ENCODE results near the gene LRRC59. TPM values are rescaled to one million over a fixed set of nuclear protein-coding genes. Genes with fewer than 3 reads are reported as not detected.
"Not testable (repeated sequence)": the region's sequence is repeated elsewhere in the genome, so short reads cannot be mapped to it uniquely, and the experiment has no call there.

LRRC59 gene
- total and polyA plus RNA-seq, 8 donors, result 43.6 to 151 (median 54.3) TPM

DNA sequence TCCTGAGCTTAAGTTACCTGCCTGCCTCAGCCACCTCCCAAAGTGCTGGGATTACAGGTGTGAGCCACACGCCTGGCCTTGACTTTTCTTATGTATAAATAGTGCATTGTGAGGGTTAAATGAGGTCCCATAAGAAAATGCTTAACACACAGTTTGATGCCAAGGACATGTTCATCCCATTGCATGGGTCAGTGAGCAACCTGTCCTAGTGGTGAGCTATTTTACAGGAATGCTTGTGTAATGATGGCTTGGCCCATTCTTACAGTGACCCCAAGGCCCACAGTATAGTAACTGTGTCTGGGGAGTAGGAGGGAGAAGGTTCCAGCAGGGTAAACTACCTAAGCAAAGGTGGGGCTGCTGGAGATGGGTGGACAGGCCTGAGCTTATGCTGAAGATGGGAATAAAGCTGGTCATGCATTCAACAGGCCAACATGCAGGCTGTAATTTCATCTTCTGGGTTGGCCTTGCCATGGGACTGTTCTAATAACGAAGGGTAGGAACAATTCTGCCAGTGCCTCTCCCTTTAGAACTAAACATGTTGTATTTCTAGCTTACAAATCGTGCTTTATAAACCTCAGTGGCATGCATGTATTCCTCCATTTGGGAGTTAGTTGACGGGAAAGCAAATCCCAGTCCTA, 34.9 kb upstream of the LRRC59 start:
- intact Hi-C loops (cut with DNase I), result no loop called here
- Histone ChIP-seq H3K9me3 (no peaks in the 10 kb centered on the region), H3K27me3 (no peaks in the 10 kb centered on the region), H3K4me3 (no peak overlapping the region), H3K36me3 (peaks cover 0 to 8% of the 10 kb centered on the region in 2 donors), H3K27ac (no peak overlapping the region), H3K4me1 (peaks cover 0 to 16% of the 10 kb centered on the region in 2 donors)
- DNase-seq (no peak), ATAC-seq (no peak)
- TF ChIP-seq CTCF (IDR thresholded peaks at IDR 0.05), result no peak

- peaks cover 0 to 28% of the 10 kb centered on the region in 2 donors for H3K4me1 ChIP-seq
- no peak for DNase-seq
- intact Hi-C loops (cut with DNase I), result no loop called here
Observed at GRCh38 chr17:50430821-50431618, 33.7 kb upstream of the LRRC59 start.

DNA sequence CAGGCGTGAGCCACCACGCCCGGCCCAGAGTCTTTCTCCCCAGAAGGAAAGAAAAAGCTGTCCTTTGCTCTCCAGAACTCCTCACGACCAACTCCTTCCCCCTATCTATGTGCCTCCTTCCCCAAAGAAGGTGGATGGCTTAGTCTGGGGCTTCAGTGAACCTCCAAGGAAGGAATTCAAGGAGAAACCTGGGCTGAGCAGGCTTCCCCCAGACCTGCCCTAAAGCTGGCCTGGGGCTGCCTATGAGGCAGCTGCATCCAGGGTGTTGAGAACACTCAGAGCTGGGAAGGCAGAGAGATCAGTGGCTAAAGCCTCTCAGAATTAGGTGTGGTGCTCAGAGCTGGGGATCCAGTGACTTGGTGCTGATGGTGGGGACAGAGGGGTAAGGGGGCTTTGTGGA, 32.5 kb upstream of the LRRC59 start:
- no peaks in the 10 kb centered on the region for H3K9me3 ChIP-seq
- intact Hi-C loops (cut with DNase I), result no loop called here
- DNase-seq, result no peak
- no peak overlapping the region for H3K27ac ChIP-seq
- TF ChIP-seq CTCF (IDR thresholded peaks at IDR 0.05), result no peak
- no peaks in the 10 kb centered on the region for H3K27me3 ChIP-seq
- H3K4me3 ChIP-seq, result no peak overlapping the region
- ATAC-seq, result no peak
- no peaks in the 10 kb centered on the region for H3K36me3 ChIP-seq
- peaks cover 6 to 40% of the 10 kb centered on the region in 2 donors for H3K4me1 ChIP-seq

More at GRCh38 chr17:50430821-50431618, 33.7 kb upstream of the LRRC59 start:
- no peak for ATAC-seq
- Histone ChIP-seq H3K9me3 (no peaks in the 10 kb centered on the region), H3K27me3 (no peaks in the 10 kb centered on the region), H3K27ac (no peak overlapping the region), H3K4me3 (no peak overlapping the region), H3K36me3 (no peaks in the 10 kb centered on the region)
- no peak for TF ChIP-seq CTCF (IDR thresholded peaks at IDR 0.05)

DNA sequence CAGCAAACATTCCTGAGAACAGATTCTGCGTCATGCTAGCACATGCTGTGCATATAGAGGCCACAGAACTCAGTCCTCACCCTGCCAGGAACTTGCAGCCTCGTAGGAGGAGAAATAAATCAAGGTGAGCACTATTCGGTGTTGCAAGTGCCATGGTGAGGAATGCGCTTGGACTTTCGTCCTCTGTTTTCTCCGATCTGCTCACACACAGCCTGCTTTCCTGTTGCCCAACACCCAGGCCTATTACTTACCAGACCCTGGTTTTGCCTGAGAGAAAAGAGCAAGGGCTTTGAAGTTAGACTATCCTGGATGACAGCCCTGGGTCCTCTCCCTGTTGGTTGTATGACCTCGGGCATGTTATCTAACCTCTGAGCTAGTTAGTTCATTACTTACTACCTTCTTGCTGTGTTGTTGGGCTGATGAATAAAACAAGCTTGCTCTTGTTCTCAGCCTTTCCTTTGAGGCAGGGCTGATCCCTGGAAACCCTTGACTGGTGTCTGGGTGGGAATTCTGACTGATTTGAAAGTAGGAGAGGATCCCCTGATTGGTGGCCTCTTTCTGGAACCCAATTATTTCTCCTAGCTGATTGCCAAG, 31.6 kb upstream of the LRRC59 start:
- Histone ChIP-seq H3K27ac (peak overlapping the region in 1 of 2 donors; percentile 0), H3K4me1 (peaks cover 12 to 48% of the 10 kb centered on the region in 2 donors), H3K4me3 (no peak overlapping the region), H3K36me3 (no peaks in the 10 kb centered on the region), H3K9me3 (no peaks in the 10 kb centered on the region), H3K27me3 (no peaks in the 10 kb centered on the region)
- no peak for DNase-seq
- intact Hi-C loops (cut with DNase I), result no loop called here
- ATAC-seq, result peak; percentile 4
- no peak for TF ChIP-seq CTCF (IDR thresholded peaks at IDR 0.05)

DNA sequence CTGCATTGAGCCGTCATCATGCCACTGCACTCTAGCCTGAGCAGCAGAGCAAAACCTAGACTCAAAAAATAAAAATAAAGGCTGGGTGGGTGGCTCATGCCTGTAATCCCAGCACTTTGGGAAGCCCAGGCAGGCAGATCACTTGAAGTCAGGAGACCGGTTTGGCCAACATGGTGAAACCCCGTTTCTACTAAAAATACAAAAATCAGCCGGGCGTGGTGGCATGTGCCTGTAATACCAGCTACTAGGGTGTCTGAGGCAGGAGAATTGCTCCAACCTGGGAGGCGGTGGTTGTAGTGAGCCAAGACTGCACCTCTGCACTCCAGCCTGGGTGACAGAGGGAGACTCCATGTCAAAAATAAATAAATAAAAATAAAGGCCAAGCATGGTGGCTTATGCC, 30.8 kb upstream of the LRRC59 start:
- DNase-seq; H3K4me3 ChIP-seq; H3K36me3 ChIP-seq; intact Hi-C loops (cut with DNase I); H3K27me3 ChIP-seq; H3K9me3 ChIP-seq; ATAC-seq: not testable (repeated sequence)
- peaks cover 15 to 53% of the 10 kb centered on the region in 2 donors for H3K4me1 ChIP-seq
- H3K27ac ChIP-seq, result peak overlapping the region in 1 of 2 donors; percentile 3
